Activated CD8-positive, alpha-beta memory T cell treated with anti-CD3 and anti-CD28 coated beads, Interleukin-2, amount 10 ng/mL, durations not matched to agents 7 days and 5 days (primary cell): Measurements from ENCODE around the gene POU2F1. TPM values are rescaled to one million over a fixed set of nuclear protein-coding genes. Genes with fewer than 3 reads are reported as not detected.

Experiments
- ATAC-seq: fragments of 150-1000 bp; cut with Tn5 transposase; one replicate; pipeline ENCODE4 v1.10.0; 2021; ENCODE audit warnings: moderate library complexity
- CTCF ChIA-PET: fragments of 350-600 bp; sonication (Branson Sonifier 250); formaldehyde crosslinking; loops from one replicate; lab custom pipeline; 2021; ENCODE audit warnings: antibody characterized with exemption; lab: Charles Lee
- DNase-seq: peaks from one replicate; pipeline ENCODE4 v3.0.0-alpha.2; 2020
- H3K27ac Mint-ChIP-seq: one replicate; pipeline ENCODE4 v1.8.0; 2021; ENCODE audit warnings: mild to moderate bottlenecking, mixed read lengths
- H3K27me3 Mint-ChIP-seq: one replicate; pipeline ENCODE4 v1.8.0; 2021; ENCODE audit warnings: mixed read lengths
- H3K36me3 Mint-ChIP-seq: one replicate; pipeline ENCODE4 v1.8.0; 2021; ENCODE audit warnings: mild to moderate bottlenecking, mixed read lengths
- H3K4me1 Mint-ChIP-seq: one replicate; pipeline ENCODE4 v1.8.0; 2021; ENCODE audit warnings: mixed read lengths
- H3K4me3 Mint-ChIP-seq: one replicate; pipeline ENCODE4 v1.8.0; 2021; ENCODE audit warnings: mild to moderate bottlenecking, moderate library complexity, mixed read lengths
- H3K9me3 Mint-ChIP-seq: one replicate; pipeline ENCODE4 v1.8.0; 2022; ENCODE audit warnings: low read depth, mixed read lengths
- total RNA-seq, 2 experiments: library from RNA; stranded (reverse); gene quantifications; one replicate each; pipeline ENCODE4 v1.2.3, GENCODE V29; 2021

POU2F1 gene
- total RNA-seq, 2 experiments from 2014 or later: 20.7 to 24.6 TPM

DNA sequence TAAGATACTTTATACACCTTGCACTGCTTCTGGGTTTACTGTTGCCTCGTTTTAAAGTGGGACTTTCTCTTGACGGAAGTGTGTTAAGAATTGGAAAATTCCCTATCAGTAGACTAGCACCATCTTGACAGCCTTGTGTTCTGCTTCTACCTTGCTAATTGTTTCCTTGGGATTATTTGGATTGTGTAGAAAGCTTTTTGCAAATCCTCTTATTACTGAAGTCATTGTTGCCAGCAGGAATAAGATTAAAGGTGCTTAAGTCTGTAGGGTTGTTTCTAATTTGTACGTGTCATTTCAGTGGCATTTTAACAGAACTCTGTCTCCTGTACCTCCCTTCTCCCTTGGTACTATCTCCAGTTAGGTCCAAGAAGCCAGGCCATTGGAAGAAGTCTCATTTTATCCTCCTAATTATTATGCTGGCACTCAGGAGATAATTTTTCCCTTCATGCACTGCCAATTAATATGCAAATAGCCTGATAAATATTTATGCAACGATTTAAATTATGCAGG is 107.7 kb downstream of the POU2F1 start:
- H3K4me1 Mint-ChIP-seq: peaks cover 15% of the 10 kb centered on the region
- CTCF ChIA-PET: no interaction called here
- peaks cover 4% of the 10 kb centered on the region for H3K9me3 Mint-ChIP-seq
- H3K27me3 Mint-ChIP-seq: no peaks in the 10 kb centered on the region
- peaks cover 38% of the 10 kb centered on the region for H3K36me3 Mint-ChIP-seq
- no peak overlapping the region for H3K27ac Mint-ChIP-seq
- ATAC-seq (no peak), DNase-seq (no peak)
- no peak overlapping the region for H3K4me3 Mint-ChIP-seq

DNA sequence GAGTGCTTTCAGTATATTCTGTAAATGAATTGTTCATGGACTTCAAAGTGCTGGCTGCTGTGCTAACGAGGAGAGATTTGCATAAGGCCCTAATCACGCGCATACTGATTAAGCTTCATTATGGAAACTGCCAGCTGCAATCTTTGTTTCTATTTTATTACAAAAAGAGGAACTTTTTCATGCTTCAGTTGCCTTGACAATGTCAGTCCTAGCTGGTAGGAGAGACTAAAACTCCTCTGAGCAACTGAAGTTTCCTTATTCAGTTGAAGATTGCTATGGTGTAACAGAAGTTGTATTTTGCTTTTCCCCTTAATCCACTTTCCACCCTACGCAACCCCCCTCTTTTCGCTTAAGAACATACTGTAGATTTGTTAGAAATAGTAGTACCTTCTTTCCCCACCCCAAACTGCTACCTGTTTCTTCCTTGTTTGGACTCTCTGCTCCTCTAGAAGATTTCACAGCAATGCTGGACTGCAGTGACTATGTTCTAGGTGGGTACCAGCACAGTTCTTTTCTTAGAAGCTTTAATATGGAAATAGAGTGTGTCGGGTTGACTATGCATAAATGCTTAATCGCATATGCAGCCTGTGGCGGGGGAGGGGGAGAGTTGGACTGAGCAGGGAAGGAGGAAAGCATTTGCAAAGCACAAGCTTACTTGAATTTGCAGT is 108.3 kb downstream of the POU2F1 start:
- CTCF ChIA-PET: no interaction called here
- Mint-ChIP-seq H3K27me3 (no peaks in the 10 kb centered on the region), H3K36me3 (peaks cover 38% of the 10 kb centered on the region), H3K27ac (no peak overlapping the region), H3K9me3 (peaks cover 4% of the 10 kb centered on the region), H3K4me3 (no peak overlapping the region), H3K4me1 (peaks cover 17% of the 10 kb centered on the region)
- DNase-seq (no peak), ATAC-seq (no peak)

GRCh38 chr1:167330601-167331293 is 110.1 kb downstream of the POU2F1 start:
- Mint-ChIP-seq H3K36me3 (peaks cover 32% of the 10 kb centered on the region), H3K4me3 (no peak overlapping the region), H3K27me3 (no peaks in the 10 kb centered on the region), H3K9me3 (no peaks in the 10 kb centered on the region), H3K4me1 (peaks cover 17% of the 10 kb centered on the region), H3K27ac (no peak overlapping the region)
- CTCF ChIA-PET: no interaction called here
- ATAC-seq (no peak), DNase-seq (no peak)

DNA sequence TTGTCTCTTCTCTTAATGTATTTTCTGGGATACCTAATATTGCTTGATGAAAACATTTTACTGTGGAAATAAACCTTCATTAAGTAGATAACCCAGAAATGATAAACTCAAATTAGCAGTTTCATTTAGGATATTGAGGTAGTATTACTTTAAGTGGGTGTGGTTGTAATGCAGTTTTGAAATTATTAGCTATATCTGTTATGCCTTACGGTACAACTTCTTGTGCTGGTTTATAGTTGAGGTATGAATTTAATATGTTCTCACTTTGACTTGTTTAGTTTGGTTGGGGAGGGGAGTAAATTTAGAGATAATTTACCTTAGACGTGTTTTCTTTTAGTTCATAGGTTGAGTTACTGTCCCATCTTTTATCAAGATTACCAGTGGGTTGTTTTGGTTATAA is 111.0 kb downstream of the POU2F1 start:
- Mint-ChIP-seq H3K27ac (no peak overlapping the region), H3K4me3 (no peak overlapping the region), H3K36me3 (peaks cover 28% of the 10 kb centered on the region), H3K4me1 (peaks cover 17% of the 10 kb centered on the region), H3K9me3 (peaks cover 2% of the 10 kb centered on the region), H3K27me3 (no peaks in the 10 kb centered on the region)
- CTCF ChIA-PET: no interaction called here
- ATAC-seq: no peak
- no peak for DNase-seq

- H3K36me3 Mint-ChIP-seq: peaks cover 31% of the 10 kb centered on the region
- no peak for DNase-seq
- peaks cover 17% of the 10 kb centered on the region for H3K4me1 Mint-ChIP-seq
- peaks cover 2% of the 10 kb centered on the region for H3K9me3 Mint-ChIP-seq
- no peak overlapping the region for H3K27ac Mint-ChIP-seq
- no peak overlapping the region for H3K4me3 Mint-ChIP-seq
- no peak for ATAC-seq
- H3K27me3 Mint-ChIP-seq: no peaks in the 10 kb centered on the region
- CTCF ChIA-PET: interaction anchor here (0.7 kb wide), 1 partner anchor 10 kb away, joined by 3 read pairs; no protein-coding TSS in a partner anchor
Observed at GRCh38 chr1:167332503-167332902, 111.8 kb downstream of the POU2F1 start.

GRCh38 chr1:167333124-167333523 is 112.4 kb downstream of the POU2F1 start:
- peaks cover 17% of the 10 kb centered on the region for H3K4me1 Mint-ChIP-seq
- peaks cover 34% of the 10 kb centered on the region for H3K36me3 Mint-ChIP-seq
- no peak for ATAC-seq
- no peak overlapping the region for H3K27ac Mint-ChIP-seq
- peaks cover 2% of the 10 kb centered on the region for H3K9me3 Mint-ChIP-seq
- no peaks in the 10 kb centered on the region for H3K27me3 Mint-ChIP-seq
- CTCF ChIA-PET: no interaction called here
- no peak overlapping the region for H3K4me3 Mint-ChIP-seq
- no peak for DNase-seq

GRCh38 chr1:167333703-167334102 is 113.0 kb downstream of the POU2F1 start:
- Mint-ChIP-seq H3K36me3 (peaks cover 36% of the 10 kb centered on the region), H3K9me3 (peaks cover 2% of the 10 kb centered on the region), H3K27ac (peak overlapping the region; percentile 18), H3K4me1 (peaks cover 17% of the 10 kb centered on the region), H3K27me3 (no peaks in the 10 kb centered on the region), H3K4me3 (no peak overlapping the region)
- DNase-seq (no peak), ATAC-seq (no peak)
- CTCF ChIA-PET: no interaction called here

DNA sequence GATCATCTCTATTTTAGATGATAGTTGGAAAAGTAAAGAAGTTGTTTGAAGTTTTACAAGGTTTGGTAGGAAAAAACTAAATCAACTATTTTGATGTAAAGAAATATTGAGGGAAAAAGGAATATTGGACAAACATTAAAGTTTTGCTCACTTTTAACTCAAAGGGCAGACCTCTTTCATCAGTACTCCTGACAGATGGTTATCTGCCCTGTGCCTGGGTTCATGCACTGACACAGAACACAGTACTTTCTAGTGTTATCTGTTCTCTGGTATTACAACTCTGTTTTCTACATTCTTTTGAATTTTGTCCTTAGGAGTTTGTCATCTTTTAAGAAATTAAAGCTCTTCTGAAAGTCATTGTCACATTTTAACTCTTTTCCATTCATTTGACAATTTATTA is 118.7 kb downstream of the POU2F1 start:
- Mint-ChIP-seq H3K4me1 (peaks cover 3% of the 10 kb centered on the region), H3K27ac (no peak overlapping the region), H3K36me3 (peaks cover 23% of the 10 kb centered on the region), H3K4me3 (no peak overlapping the region), H3K27me3 (no peaks in the 10 kb centered on the region), H3K9me3 (peaks cover 2% of the 10 kb centered on the region)
- ATAC-seq (no peak), DNase-seq (no peak)
- CTCF ChIA-PET: no interaction called here

GRCh38 chr1:167342846-167343245 is 122.2 kb downstream of the POU2F1 start:
- H3K27me3 Mint-ChIP-seq: no peaks in the 10 kb centered on the region
- H3K27ac Mint-ChIP-seq: no peak overlapping the region
- ATAC-seq: no peak
- H3K36me3 Mint-ChIP-seq: peaks cover 7% of the 10 kb centered on the region
- no peak overlapping the region for H3K4me3 Mint-ChIP-seq
- DNase-seq: no peak
- H3K4me1 Mint-ChIP-seq: peaks cover 3% of the 10 kb centered on the region
- no peaks in the 10 kb centered on the region for H3K9me3 Mint-ChIP-seq
- CTCF ChIA-PET: interaction anchor here (0.7 to 1.5 kb wide), 3 partner anchors 10 to 76 kb away, joined by 3 to 7 read pairs (median 3); no protein-coding TSS in a partner anchor

GRCh38 chr1:167344112-167344511 is 123.4 kb downstream of the POU2F1 start:
- Mint-ChIP-seq H3K4me1 (peaks cover 3% of the 10 kb centered on the region), H3K4me3 (no peak overlapping the region), H3K27ac (no peak overlapping the region), H3K36me3 (peaks cover 2% of the 10 kb centered on the region), H3K27me3 (no peaks in the 10 kb centered on the region), H3K9me3 (no peaks in the 10 kb centered on the region)
- CTCF ChIA-PET: interaction anchor here (0.7 kb wide), 1 partner anchor 174 kb away, joined by 3 read pairs; no protein-coding TSS in a partner anchor
- DNase-seq (no peak), ATAC-seq (no peak)

- H3K27me3 Mint-ChIP-seq: no peaks in the 10 kb centered on the region
- ATAC-seq (no peak), DNase-seq (no peak)
- no peaks in the 10 kb centered on the region for H3K9me3 Mint-ChIP-seq
- no peak overlapping the region for H3K4me3 Mint-ChIP-seq
- H3K36me3 Mint-ChIP-seq: no peaks in the 10 kb centered on the region
- H3K4me1 Mint-ChIP-seq: peaks cover 3% of the 10 kb centered on the region
- no peak overlapping the region for H3K27ac Mint-ChIP-seq
- CTCF ChIA-PET: interaction anchor here (0.7 kb wide), 1 partner anchor 173 kb away, joined by 3 read pairs; no protein-coding TSS in a partner anchor
Observed at GRCh38 chr1:167344615-167345385, 124.1 kb downstream of the POU2F1 start.

- CTCF ChIA-PET: no interaction called here
- no peak overlapping the region for H3K4me3 Mint-ChIP-seq
- no peaks in the 10 kb centered on the region for H3K36me3 Mint-ChIP-seq
- DNase-seq (no peak), ATAC-seq (no peak)
- H3K9me3 Mint-ChIP-seq: no peaks in the 10 kb centered on the region
- H3K27me3 Mint-ChIP-seq: no peaks in the 10 kb centered on the region
- no peak overlapping the region for H3K27ac Mint-ChIP-seq
- H3K4me1 Mint-ChIP-seq: peaks cover 3% of the 10 kb centered on the region
Observed at GRCh38 chr1:167345386-167345733, 124.7 kb downstream of the POU2F1 start.

- H3K27me3 Mint-ChIP-seq: no peaks in the 10 kb centered on the region
- CTCF ChIA-PET: interaction anchor here (0.7 kb wide), 1 partner anchor 1623 kb away, joined by 3 read pairs; no protein-coding TSS in a partner anchor
- ATAC-seq: no peak
- H3K4me1 Mint-ChIP-seq: no peaks in the 10 kb centered on the region
- H3K27ac Mint-ChIP-seq: no peak overlapping the region
- H3K36me3 Mint-ChIP-seq: peaks cover 9% of the 10 kb centered on the region
- no peak overlapping the region for H3K4me3 Mint-ChIP-seq
- peaks cover 3% of the 10 kb centered on the region for H3K9me3 Mint-ChIP-seq
- DNase-seq: no peak
Observed at GRCh38 chr1:167357305-167357704, 136.6 kb downstream of the POU2F1 start.
